Activated T-cell treated with anti-CD3 and anti-CD28 coated beads for 48 hours (primary cell): ENCODE data around the gene FARS2.

Source experiments
- DNase-seq: peaks from one replicate; pipeline ENCODE4 v3.0.0-alpha.2; 2020; ENCODE audit warnings: low read depth

FARS2 gene

DNA sequence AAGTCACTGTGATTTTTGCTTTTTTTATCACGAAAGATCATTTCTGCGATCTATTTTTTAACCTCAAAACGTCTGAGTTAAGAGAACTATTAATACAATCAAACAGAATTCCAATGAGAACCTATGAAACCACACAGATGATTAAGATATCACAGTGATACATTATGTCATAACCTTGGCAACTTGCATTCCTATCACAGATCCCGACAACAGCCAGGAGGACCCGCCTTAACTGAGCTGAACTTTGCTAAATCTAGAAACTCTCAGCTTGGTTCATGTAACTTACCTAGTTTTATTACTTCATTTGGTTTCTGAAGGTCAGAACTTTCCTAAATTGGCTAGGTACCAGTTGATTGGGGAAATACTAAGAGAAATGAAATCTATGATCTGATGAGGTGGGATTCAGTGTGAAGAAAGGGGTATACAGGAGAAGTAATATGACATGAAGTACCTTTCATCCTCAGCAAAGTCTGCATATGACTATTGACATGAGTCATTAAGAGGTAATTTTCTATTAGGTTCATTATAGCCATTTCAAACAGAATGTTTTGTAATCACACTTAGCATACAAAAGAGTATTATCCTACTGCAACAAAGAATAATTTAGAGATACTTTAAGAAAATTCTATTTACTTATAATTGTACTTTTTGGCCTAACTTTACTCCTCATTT, 11.7 kb upstream of the FARS2 start:
- no peak for DNase-seq

DNA sequence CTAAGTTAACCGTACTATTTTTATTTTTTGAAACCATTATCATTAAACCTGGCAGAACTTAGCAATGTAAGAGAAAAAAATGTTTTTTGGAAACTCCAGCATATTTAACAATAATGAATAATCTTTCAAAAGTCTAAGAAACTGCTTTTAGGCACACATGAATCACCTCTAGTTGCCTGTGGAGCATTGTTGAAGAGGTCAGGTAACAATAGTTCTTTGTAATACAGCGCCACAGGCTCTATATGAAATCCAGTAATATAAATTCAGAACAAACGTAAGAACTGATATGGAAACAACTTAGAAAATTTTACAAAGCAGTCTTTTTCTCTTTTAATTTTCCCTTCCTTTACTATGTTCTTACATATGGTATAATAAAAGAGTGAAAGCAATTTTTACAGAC, 10.9 kb upstream of the FARS2 start:
- DNase-seq = no peak

DNA sequence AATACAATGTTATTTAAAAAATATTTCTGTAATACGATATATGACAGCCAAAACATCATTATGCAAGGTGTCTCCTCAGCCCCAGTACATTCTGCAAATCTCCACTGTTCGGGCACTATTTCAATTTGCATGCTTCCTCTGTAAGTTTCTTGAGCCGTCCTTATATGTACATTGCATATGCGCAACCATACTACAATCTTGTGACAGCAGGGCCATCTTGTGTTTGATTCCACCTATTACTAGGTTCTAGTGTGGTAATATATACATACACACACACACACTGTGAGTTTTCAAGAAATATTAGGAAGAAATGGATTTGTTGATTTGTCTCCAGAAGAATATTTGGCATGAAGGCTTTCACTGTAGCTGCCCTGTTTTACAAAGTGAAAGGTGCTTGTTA, 10.4 kb upstream of the FARS2 start:
- DNase-seq = no peak

DNA sequence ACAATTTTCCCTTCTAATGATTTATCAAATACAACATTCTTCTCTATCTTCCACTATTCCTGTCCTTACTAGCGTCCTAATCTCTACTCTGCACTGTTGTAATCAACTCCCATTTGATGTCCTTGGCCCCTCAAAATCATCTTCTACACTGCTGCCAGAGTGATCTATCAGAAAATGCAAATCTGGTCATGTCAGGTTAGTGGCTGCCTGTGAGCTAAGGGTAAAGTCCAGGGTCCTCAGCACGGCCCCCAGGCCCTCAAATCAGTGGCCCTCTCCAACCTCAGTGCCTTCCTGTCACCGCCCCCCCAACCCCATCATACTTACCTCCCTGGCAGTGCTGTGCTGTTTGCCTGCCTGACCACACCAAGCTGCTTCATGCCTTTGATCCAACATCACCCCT, 4.4 kb upstream of the FARS2 start:
- DNase-seq = no peak

DNA sequence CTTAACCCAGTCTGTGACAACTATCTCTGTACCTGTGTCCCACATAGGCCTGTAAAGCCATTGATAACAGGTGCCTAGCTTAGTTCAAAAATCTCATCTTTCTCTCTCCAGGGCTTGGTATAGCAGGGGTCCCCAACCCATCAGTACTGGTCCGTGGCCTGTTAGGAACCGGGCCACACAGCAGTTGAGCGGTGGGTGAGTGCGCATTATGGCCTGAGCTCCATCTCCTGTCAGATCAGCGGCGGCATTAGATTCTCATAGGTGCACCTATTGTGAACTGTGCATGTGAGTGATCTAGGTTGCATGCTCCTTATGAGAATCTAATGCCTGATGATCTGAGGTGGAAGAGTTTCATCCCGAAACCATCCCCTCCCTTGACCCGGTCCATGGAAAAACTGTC, 3.9 kb upstream of the FARS2 start:
- no peak for DNase-seq

DNA sequence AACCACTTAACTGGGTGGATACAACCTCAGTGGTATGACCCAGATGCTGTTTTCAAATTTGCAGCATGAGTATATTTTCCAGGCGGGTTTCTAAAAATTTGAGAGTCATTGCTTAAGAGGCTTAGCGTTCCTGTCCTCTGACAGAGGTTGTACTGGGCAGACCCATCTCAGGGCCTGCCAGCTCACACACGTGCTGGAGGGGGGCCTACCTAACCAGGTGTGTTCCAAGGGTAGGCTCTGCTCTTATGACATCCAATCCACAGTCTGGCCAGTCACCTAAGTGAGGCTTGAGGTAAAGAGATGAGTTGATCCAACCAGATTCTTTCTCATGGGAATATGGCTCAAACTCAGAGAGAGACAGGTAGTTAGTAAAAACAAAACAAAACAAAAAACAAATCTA, 1.9 kb upstream of the FARS2 start:
- no peak for DNase-seq

DNA sequence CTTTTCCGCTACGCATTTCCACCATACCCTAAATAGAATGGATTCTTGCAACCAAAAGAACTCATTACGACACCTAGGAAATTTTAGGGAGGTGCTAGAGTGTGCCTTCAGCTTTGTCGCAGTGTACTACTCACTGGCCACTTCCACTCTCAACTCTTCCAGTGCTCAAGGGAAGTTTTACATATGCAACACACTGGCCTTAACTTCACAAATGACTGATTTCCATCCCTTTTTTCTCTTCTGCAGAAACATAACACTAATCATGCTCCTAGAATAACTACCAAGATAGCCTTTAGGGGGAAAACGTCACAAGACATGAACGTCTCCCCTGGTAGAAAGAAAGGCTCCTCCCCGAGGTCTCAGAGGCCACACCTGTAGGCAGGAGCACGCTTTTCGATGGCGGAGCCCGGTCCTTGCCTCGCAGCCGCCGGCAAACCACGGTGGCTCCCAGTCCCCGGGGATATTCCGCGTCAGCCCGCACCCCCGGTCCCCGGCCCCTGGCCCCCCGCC, 1.1 kb upstream of the FARS2 start:
- DNase-seq = peak; percentile 64

DNA sequence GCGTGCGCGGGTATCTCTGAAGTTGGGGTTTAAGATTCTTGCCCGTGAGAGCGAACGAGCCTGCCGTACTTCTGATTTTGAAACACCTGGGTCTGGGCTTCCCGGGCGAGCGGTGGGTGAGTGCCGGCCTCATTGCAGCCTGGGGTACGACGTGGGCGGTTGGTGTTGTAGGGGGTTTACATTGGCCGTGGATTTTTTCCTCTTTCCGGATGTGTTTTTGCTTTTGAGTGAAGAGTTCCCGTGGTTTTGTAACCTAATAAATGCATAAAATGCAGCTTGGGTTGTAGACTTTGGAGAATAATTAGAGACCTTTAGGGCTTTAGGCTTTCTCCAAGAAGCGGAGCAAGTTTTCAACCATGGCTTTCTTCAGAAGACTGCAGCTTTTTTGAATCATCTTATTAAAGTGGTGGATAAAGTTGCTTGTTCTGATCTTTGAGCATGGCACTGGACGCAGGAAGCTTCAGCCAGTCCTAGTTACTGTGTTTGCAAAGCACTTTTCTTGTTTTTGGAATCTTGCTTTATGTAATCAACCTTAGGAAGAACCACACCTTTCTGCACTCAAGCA, 314 bp downstream of the FARS2 start:
- no peak for DNase-seq

DNA sequence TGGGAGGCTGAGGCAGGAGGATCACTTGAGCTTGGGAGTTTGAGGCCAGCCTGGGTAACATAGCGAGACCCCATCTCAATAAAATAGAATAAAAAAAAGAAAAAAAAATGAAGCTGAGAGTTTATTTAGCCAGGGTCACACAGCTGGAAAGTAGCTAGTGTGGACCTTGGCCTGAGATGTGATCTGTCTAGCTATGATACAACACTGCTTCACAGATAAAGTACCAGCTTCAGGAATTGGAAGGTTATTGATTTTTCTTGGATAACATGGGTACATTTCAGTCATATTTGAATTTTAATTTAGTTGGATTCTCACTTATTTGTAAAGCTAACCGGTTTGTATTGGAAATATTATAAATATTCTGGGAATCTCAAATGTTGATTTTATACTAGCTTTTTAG, 5.1 kb downstream of the FARS2 start:
- no peak for DNase-seq

DNA sequence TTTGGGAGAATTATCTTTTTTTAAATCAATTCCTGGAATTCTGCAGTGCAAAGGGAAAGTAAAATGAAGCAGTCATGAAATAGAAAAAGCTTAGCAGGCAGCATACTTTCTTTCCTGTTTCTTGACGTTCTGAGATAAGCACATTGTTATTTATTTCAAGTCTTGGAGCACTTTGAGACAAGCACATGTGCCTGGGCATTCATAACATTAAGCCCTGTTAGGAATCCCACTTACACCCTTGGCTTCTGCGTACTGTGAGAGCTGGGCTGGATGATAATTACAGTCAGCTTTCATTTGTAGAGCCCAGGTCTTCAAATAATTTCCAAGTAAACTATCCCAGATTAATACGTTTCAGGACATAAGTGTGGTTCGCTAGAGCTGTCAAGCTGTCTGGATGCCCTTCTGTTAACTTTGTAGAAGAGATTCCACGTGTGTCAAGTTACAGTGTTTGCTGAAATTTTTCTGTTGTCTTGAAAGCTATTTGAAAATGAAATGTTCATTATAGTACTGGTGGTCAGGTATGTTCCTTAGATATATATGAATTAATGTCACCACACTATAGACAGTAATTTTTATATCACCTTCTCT, 8.9 kb downstream of the FARS2 start:
- DNase-seq = no peak

DNA sequence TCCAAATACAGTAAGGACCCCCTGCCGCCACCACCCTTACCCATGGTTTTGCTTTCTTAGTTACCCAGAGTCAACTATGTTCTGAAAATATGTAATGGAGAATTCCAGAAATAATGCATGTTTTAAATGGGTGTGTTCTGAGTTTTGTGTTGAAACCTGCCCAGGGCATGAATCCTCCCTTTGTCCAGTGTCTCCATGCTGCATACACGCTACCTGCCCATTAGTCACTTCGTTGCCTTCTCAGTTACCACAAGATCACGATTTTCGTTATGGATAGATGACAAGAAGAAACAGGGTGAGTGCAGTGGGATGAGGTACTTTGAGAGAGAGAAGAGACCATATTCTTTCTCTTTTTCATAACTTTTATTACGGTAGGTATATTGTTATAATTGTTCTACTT, 10.6 kb downstream of the FARS2 start:
- no peak for DNase-seq

DNA sequence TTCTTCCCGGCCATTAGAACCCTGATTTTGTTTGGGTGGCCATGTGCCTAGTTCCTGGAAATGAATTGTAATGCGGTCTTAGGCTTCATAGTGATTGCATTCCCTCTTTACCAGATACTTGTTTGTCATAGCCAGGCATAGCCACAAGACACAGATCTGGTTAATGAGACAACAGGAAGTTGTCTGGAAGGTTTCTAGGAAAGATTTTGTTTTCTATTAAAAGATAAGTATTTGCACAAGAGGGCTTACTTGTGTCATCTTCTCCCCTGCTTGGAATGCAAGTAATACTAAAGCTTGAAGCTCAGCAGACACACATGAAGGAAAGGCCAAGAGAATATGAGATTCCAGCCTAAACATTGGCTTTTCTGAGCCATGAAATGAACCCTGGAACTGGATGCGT, 12.9 kb downstream of the FARS2 start:
- DNase-seq = no peak

DNA sequence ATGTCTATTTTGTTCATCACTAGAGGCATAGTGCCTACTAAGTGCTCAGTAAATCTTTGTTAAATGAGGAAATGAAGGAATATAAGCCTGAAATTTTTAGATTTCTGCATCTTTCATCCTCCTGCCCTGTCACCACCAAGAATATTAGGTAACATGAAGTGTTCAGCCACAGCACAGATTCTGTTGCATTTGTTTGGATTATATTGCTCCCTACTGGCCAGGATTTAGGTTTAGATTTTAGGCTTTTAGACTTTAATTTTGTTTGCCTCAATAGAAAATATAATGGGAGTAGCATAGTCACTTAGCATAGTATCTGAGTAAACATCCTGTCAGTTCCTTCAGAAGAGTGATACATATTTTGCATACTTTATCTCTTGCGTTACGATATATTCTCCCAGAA, 14.2 kb downstream of the FARS2 start:
- no peak for DNase-seq

DNA sequence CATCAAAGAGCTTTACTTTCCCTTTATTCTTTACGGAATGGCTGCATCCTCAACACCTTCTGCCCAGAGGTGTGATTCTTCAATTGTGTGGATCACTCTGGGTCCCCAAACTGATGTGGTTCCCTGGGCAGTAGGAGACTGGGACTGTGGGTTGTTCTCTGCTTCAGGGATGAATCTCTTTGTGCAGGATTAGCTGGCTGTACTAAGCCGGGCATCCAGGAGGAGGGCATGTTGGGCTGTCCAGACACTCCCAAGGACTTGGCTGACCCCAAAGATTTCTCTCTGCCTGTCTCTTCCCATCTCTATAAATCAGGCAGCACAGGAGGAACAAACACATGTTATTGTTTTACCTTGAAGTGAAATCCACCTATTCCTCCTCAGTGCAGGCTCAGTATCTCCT, 15.3 kb downstream of the FARS2 start:
- DNase-seq = no peak

DNA sequence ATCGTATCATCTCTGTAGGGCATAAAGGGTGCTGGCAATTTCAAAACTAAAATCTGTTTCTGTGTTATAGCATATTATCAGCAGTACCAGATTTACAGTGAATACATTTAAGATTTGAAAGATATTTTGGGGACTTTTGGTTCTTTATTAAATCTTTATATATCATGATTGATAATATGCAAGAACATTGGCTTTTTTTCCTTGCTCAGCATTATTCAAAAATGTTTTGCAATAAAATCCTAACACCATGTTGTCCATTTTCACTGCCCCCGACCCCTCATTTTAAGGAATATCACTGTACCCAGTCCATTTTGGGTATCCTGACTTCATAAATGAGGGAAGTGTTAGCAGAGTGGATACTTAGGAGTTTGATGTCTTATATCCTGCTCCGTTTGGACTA, 16.3 kb downstream of the FARS2 start:
- DNase-seq = no peak

DNA sequence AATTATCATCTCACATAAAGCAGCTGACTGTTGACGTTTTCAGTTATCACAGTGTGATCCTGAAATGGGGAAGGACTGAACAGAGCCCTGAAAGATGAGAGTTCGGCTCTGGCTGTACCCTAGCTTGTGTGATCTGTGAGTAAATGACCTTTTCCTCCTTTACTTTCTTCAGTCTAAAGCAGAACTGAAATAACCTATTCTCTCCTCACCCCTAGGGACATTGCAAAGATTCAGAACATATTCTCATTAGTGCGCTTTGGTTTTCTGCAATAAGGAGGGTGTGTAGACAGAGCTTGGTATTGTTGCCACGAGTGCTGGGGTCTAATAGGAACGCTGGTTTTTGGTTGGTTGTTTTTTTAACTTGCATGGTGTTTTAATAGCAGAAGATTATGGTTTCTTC, 16.7 kb downstream of the FARS2 start:
- DNase-seq = no peak

DNA sequence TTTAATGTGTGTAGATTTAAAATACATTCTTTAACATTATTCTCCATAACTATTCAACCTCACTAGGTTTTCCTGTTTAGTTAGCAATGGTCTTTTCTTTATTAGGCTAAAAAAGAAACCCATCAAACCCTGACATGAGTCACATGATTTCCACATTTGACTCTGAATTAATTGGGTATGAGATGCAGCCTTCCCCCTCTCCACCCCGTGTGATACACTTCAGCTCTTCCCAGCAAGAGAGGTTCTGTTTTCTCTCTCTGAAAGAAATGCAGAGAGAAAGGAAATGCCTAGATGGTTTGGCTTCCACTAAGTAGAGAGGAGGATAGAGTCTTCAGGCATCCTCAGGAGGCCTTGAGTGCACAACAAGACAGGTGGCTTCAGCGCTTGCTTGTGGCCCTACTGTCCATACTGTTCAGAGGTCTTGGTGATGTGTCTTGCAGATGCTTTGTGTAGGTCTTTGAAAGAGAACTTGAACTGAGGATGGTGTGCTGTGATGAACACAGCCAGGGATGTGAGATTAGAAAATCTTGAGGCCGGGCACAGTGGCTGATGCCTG, 17.3 kb downstream of the FARS2 start:
- no peak for DNase-seq

DNA sequence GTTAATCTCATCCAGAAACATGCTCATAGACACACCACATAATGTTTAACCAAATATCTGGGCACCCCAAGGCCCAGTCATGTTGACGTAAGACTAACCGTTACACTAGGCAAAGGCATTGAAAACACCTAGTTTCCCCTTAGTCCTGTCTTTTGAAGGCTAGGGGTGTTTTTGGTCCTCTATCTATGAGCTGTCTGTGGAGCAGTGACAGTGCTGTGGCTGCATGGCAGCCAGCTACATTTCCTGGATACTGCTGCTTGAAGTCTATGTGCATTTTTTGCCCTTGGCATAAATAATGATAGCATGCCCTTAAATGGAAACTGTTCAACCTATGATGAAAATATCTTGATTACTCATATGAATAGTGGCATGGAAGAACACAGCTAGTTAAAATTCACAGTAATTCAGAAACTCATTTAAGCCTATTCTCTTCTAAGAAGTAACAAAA, 18.6 kb downstream of the FARS2 start:
- peak; percentile 33 for DNase-seq

DNA sequence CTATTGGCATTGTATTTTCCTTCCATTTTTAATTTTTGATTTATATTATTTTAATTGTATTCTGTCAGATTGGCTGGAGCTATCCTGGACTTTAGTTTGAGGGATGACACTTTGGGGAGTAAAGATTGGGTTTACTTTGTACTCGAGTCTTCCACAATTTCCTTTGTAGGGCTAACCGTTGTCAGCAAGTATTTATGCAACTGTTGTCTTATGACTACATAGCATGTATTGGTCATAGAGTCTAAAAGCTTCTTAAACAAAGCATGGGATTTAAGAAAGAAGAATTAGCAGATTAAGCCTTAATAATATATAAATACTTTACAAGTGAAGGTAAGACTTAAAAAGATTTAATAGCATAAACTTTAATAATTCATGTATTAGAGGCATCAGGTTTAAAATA, 19.6 kb downstream of the FARS2 start:
- no peak for DNase-seq

DNA sequence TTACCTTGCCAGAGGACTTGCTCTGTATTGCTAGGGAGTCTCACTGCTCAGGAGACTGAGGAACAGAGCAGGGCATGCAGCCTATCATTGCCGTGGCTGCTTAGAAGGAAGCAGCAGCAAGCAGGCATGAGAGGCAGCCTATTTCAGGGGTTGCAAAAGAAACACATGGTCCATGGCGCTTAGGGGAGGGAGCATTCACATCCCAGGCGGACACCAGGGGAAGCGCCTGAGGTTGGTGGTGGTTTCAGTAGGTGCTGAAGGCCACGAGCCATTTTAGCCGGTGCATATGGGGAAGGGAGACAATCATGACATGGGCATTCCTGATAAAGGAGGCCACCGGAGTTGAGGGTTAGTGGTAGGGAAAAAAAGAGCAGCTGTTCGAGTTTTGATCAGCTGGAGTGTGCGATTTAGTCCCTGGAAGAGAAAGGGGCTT, 20.9 kb downstream of the FARS2 start:
- DNase-seq = no peak

DNA sequence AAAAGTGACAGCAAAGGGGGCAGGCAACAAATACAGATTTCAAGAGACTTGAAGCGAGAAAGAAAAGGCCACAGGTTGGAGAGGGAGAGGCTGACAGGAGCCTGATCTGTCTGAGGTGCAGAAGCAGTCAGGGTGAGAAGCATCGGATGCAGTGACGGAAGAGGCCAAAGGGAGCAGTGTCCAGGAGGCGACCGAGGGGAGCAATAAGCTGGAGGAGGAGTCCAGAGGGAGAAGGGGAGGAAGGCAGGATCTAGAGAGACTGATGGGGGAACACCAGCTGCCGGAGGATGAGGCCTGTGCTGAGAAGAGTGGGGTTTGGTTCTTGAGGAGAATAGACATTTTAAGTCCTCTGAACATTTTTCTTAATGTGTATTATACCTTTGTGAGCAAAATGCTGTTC, 23.8 kb downstream of the FARS2 start:
- DNase-seq = no peak

DNA sequence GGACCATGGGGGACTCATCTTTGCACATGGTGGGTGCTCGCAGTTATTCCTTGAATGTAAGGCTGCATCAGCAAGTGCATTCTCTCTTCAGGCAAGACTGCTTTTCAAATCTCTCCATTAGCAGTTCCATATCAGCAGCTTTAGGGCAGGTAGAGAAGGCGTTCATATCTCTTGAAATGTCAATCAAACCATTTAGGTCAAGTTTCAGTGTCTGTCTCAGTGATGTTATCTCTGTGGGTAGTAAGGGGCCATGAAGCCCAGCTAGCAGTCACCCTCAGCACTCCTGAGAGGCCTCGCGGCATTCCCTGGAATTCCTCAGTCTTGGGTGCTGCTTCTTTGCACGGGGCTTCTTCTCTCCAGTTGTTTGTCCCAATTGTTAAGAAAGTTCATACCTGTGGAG, 24.2 kb downstream of the FARS2 start:
- no peak for DNase-seq

DNA sequence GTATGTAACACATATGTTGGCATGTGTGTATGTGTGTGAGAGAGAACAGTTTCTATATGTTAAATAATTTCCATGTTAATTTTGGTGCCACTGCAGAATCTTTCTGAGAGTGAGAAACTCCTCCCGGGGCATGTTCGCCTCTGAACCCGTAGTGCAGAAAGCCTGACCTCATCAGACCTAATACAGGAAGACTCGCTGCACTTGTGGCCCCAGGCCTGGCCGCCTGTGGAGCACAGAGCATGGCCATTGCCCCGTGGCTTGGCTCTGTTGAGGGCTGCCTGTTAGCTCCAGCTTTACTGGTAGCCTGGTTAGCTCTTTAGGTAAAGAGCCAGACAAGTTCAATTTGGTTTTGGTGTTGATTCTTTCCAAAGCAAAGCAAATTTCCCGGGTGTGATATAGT, 25.5 kb downstream of the FARS2 start:
- no peak for DNase-seq
